Bronchial epithelial cell (primary cell): ENCODE data around the gene CLOCK. TPM values are rescaled to one million over a fixed set of nuclear protein-coding genes. Genes with fewer than 3 reads are reported as not detected.

Source experiments
- DNase-seq: peaks from one replicate; pipeline ENCODE4 v3.0.0-alpha.2; 2010; ENCODE audit warnings: low read depth
- FAIRE-seq: peaks from 2 replicates; lab custom pipeline; 2011; peaks lifted over from hg19 to GRCh38; lab: Jason Lieb, UNC
- H3K27me3 ChIP-seq: 2 replicates; pipeline ENCODE4 v1.5.1; 2011; ENCODE audit warnings: low read length; ENCODE audit not compliant: control insufficient read depth, insufficient read depth
- H3K36me3 ChIP-seq: 2 replicates; pipeline ENCODE4 v1.5.1; 2011; ENCODE audit warnings: low read length; ENCODE audit not compliant: control insufficient read depth, insufficient read depth
- H3K4me3 ChIP-seq: 2 replicates; pipeline ENCODE4 v1.5.1; 2011; ENCODE audit warnings: mild to moderate bottlenecking, low read depth, low read length, control low read depth
- CTCF ChIP-seq: IDR thresholded peaks from 2 replicates; pipeline ENCODE4 v1.5.1; 2011; ENCODE audit warnings: mild to moderate bottlenecking, moderate library complexity, low read length, control low read depth, inconsistent platforms; ENCODE audit not compliant: insufficient read depth, severe bottlenecking
- total RNA-seq: library from RNA; depleted of rRNA; stranded (reverse); fragments of >200 nt; gene quantifications from 2 replicates; pipeline ENCODE4 v1.2.1, GENCODE V29; 2014

CLOCK gene
- total RNA-seq, 1 donor from 2014 or later: 20.8 TPM

GRCh38 chr4:55538531-55538930, 8.2 kb downstream of the CLOCK start:
- FAIRE-seq: no peak
- no peak for TF ChIP-seq CTCF

GRCh38 chr4:55534306-55534705, 12.4 kb downstream of the CLOCK start:
- FAIRE-seq (no peak), DNase-seq (no peak)
- Histone ChIP-seq H3K4me3 (no peak overlapping the region), H3K36me3 (no peaks in the 10 kb centered on the region), H3K27me3 (no peaks in the 10 kb centered on the region)
- TF ChIP-seq CTCF: no peak

More at GRCh38 chr4:55538531-55538930, 8.2 kb downstream of the CLOCK start:
- no peak for DNase-seq
- no peaks in the 10 kb centered on the region for H3K36me3 ChIP-seq
- no peaks in the 10 kb centered on the region for H3K27me3 ChIP-seq
- no peak overlapping the region for H3K4me3 ChIP-seq

- no peak for TF ChIP-seq CTCF
- no peaks in the 10 kb centered on the region for H3K36me3 ChIP-seq
- no peaks in the 10 kb centered on the region for H3K27me3 ChIP-seq
- DNase-seq: no peak
- no peak for FAIRE-seq
- no peak overlapping the region for H3K4me3 ChIP-seq
These were observed 16.0 kb downstream of the CLOCK start for GRCh38 chr4:55530691-55531090.

GRCh38 chr4:55530167-55530566, 16.5 kb downstream of the CLOCK start:
- TF ChIP-seq CTCF: no peak
- H3K27me3 ChIP-seq: no peaks in the 10 kb centered on the region
- no peaks in the 10 kb centered on the region for H3K36me3 ChIP-seq
- no peak for DNase-seq
- no peak for FAIRE-seq
- no peak overlapping the region for H3K4me3 ChIP-seq

- no peaks in the 10 kb centered on the region for H3K27me3 ChIP-seq
- no peak for TF ChIP-seq CTCF
- no peak overlapping the region for H3K4me3 ChIP-seq
- FAIRE-seq: no peak
- DNase-seq: no peak
- no peaks in the 10 kb centered on the region for H3K36me3 ChIP-seq
These were observed 18.2 kb downstream of the CLOCK start for GRCh38 chr4:55528491-55528890.

DNA sequence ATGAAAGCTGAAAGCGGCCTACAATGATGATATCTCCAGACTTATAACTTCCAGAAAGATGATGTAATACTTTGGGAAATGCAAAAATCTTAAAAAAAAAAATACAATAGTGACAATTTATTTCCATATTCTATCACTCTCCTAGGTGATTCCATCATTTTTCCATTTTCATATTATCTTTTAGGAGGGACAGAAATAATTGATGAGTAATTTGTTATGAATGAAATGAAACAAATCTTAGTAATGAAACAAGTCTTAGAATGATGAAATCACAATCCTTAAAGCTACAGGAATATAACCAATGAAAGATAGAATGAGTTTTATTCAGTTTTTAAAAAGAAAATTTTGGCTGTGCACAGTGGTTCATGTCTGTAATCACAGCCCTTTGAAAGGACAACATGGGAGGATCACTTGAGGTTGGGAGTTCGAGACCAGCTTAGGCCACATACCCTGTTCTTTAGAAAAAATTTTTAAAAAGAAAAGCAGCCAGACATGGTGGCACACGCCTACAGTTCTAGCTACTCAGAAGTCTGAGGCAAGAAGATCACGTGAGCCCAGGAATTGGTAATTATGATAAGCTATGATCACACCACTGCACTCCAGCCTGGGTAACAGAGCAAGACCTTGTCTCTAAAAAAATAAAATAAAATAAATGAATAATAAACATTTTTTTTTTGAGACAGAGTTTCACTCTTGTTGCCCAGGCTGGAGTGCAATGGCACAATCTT, 21.7 kb downstream of the CLOCK start:
- H3K4me3 ChIP-seq: no peak overlapping the region
- DNase-seq (peak; percentile 53), FAIRE-seq (no peak)
- no peaks in the 10 kb centered on the region for H3K36me3 ChIP-seq
- TF ChIP-seq CTCF: no peak
- no peaks in the 10 kb centered on the region for H3K27me3 ChIP-seq
